Colon (tissue), 2 donors: Measurements from ENCODE around the gene UBLCP1.

Source experiments
- FAIRE-seq: peaks from 2 replicates; lab custom pipeline; 2012; peaks lifted over from hg19 to GRCh38; lab: Jason Lieb, UNC
- donor health status: control.
- donor health status: control.

The UBLCP1 gene

DNA sequence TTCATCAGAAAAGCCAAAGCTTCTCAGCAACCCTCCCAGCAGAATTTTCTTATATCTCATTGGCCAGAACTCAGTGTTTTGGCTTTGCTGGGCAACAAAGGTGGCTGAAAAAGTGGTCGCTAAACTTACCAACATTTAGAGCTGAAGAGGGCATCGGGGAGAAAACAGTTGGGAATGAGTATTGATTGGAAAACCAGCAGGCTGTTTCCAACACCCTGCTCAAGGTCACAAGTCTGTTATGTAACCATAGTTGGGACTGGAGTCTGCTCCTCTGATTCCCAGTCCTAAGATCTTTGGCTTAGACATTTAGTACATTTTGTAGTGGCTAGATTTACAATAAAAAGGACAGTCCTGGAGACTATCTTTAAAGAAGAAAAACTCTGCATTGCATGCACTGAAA, 50.1 kb downstream of the UBLCP1 start:
- no peak for FAIRE-seq

DNA sequence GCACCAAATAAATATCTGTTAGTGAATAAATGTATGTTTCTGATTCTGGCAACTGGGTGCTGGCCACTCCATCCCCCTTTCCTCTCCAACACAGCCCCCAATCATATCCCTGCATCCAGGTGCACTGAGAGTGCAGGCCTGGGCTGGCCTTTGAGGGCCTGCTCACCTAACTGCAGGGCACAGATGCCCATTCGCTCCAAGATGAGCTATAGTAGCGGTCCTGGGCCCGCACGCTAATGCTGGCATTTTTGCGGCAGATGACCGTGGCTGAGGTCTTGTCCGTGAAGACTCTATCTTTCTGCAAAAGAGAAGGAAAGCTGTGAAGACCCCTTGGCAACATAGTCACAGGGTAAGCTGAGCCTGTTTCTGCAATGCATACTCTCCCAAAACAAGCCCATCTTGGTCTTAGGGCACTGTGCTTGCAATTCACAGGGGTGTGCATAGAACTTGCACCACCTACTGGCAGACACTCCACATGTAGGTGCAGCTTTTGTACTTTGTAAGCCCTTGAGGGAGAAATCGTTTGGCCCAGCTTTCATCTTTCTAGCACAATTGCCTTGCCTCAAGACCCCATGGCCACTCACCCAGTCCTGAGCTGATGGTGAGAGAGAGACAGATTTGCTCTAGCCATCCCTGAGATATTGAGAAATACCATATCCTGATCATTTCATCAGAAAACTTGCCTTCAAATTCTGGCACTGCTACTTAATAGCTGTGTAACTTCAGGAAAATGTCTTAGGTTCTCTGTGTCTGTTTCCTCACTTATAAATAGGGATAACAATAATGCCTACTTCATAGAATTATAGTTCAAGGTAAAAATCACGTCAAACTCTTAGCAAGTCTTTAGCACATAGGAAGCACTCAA, 53.7 kb downstream of the UBLCP1 start:
- no peak for FAIRE-seq

GRCh38 chr5:159317849-159318248, 54.8 kb downstream of the UBLCP1 start:
- FAIRE-seq, result no peak

- FAIRE-seq, result no peak
Observed at GRCh38 chr5:159318448-159318847, 55.4 kb downstream of the UBLCP1 start.

DNA sequence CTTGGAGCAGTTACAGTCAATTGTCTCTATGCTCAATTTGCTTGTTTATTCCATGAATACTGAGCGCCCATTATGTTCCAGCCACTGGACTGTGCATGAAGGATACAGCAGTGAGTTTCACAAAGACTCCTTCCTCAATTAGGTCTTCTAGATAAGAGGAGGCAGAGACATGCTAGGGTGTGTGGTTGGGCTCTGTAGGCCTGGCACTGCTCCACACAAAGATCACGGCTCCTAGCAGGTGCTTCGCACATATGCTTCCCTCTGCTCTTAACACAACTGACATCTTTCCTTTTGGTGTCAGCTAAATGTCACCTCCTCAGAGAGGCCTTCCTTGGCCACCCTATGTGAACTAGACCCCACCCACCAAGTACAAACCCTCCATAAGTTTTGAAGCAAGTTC, 56.3 kb downstream of the UBLCP1 start:
- no peak for FAIRE-seq

- no peak for FAIRE-seq
Observed at GRCh38 chr5:159319832-159320231, 56.7 kb downstream of the UBLCP1 start.

DNA sequence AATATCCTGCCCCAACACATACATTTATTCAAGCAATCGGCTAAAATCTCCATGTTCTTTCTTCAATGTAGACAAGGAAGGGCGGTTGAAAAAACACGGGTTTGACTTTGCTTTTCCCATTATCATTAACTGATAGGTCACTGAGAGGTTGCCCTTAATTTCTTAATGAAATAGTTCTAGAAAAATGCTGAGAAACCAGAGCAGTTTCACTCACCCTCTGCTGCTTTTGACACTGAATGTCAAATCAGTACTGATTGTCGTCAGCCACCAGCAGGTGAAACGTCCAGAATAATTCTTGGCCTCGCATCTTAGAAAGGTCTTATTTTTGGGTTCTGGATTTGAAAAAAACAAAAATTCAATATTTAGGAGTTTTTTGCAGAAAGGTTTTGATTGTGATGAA, 59.1 kb downstream of the UBLCP1 start:
- no peak for FAIRE-seq

DNA sequence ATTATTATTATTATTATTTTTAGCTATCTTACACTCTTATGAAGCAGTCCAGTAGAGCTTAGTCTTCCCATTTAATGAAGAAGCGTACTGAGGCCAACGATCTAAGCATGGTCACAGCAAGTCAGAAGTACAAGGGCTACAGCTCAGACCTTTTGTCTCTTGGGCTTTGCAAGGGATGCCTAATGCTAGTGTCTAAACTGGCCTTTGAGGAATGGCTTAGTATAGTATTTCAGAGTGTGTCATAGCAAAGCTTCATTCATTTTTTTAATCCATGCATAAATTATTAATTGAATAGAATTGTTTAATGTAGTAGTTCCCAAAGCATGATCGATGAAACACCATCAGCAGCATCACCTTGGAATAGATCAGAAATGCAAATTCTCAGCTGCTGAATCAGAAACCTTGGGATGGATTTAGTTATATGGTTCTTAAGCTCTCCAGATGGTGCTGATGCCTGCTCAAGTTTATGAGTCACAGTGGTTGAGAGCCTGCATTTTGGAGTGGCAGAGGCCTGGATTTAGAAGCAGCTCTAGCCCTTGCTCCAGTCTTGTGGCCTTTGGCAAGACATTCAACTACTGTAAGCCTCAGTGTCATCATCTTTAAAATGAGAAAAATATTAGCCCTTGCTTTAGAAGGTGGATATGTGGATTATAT, 61.1 kb downstream of the UBLCP1 start:
- FAIRE-seq, result no peak

GRCh38 chr5:159324986-159325385, 61.9 kb downstream of the UBLCP1 start:
- no peak for FAIRE-seq

DNA sequence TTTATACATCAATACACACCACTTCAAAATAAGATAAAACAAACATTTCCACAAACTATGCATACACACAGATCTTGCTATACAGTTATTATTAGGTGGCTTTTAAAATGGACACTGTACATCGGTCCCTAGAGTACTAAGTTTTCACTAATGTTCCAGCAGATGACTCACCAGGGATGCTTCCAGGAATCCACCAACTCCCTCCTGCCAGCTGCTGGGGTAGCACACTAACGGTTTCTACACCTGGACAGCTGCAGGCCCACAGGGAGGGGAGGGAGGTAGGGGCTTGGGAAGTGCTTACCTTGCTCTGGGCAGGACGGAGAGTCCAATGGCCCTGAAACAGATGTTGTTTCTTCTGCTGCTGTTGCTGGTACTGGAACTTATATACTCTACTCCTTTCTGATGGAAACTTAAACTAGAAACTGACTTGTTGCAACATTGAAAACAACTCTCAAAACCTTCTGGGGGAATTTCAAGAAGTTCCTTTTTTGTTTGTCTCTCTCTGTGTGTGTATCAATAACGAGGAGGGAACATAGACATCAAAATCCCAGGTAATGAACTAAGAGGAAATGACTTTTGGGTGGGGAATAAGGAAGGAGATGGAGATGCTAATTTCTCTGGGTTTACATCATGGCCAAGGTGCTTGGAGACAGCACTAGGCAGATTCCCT, 67.2 kb downstream of the UBLCP1 start, which contains the start of gene IL12B:
IL12B (minus strand) TSS at position 357 of the 670 bp plus-strand sequence. CDS start 3,705 bp downstream, outside the sequence.
- no peak for FAIRE-seq

GRCh38 chr5:159331093-159331973, 68.2 kb downstream of the UBLCP1 start:
- FAIRE-seq, result no peak

DNA sequence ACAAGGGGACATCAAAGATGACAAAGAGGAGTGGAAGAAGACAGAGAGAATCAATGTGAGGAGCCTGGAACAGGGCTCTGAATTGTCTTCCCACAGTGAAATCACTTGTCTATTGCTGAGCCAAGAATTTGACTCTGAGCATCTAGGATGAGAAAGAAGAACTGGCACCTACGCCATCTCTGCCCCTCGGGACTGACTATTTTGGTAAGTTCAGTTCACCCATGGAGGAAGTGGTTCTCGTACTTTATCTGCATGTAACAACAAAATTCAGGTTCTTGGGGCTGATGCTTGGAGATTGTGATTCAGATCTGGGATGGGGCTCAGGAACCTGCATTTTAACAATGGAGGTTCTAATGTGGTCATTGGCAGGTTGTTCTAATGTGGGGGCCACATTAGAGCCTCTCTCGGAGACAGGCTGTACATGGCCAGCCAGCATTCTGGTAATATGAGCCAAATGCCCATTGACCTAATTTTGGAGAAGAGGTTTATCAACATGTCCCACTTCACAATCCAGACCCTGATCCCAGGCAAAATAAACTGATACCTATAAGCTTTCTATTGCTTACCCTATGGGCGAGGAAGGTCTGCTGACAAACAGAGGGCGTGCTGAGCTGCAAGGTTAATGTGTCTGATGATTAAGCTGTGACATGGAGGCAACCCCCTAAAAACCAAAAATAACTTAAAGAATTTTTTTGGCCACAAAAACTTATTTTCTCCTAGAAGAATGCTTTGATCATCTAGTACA, 69.9 kb downstream of the UBLCP1 start:
- no peak for FAIRE-seq

DNA sequence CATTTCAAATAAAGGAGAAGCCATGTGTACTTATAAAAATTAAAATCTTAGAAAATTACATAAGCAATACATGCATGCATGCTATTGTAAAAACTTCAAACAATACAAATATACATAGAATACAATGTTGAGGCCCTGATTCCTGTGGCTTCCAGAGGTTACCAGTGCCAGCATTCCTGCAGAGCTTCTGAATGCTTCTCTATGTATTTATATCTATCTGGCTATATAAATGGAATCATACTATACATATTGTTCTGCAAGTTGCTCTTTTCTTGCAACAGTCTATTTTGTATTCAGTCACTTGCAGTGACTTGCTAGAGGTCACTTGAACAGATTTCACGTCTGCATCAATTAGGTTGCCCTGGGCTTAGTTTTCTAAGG, 70.4 kb downstream of the UBLCP1 start:
- FAIRE-seq, result no peak
